GM12873 (cell line): Measurements from ENCODE around the gene UACA.

ENCODE experiments used
- TF ChIP-seq, protein P1 (sequence below): IDR thresholded peaks from 2 replicates; pipeline ENCODE4 v1.5.1; 2012; ENCODE audit warnings: low read depth, mild to moderate bottlenecking, moderate library complexity, low read length, control low read depth; ENCODE audit not compliant: insufficient read depth; ENCODE audit errors: missing control alignments

Gene UACA

DNA sequence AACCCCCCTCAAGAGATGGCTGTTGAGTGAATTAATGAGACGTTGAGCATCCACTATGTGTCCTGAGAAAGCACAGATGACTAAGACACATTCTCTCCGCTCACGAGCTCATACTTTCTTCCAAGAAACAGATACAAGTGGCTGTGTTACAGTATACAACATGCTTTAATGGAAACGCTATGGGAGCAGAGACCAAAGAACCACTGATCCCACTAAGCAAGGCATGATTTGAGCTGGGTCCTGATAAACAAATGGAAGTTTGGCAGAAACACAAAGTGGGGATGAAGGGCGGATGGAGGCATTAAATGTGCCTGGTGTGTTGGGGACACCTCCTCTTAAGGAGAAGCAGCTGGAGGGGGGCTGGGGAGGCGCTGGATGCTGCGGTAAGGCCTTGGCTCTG, 129.4 kb downstream of the UACA start:
- TF ChIP-seq, protein P1, sequence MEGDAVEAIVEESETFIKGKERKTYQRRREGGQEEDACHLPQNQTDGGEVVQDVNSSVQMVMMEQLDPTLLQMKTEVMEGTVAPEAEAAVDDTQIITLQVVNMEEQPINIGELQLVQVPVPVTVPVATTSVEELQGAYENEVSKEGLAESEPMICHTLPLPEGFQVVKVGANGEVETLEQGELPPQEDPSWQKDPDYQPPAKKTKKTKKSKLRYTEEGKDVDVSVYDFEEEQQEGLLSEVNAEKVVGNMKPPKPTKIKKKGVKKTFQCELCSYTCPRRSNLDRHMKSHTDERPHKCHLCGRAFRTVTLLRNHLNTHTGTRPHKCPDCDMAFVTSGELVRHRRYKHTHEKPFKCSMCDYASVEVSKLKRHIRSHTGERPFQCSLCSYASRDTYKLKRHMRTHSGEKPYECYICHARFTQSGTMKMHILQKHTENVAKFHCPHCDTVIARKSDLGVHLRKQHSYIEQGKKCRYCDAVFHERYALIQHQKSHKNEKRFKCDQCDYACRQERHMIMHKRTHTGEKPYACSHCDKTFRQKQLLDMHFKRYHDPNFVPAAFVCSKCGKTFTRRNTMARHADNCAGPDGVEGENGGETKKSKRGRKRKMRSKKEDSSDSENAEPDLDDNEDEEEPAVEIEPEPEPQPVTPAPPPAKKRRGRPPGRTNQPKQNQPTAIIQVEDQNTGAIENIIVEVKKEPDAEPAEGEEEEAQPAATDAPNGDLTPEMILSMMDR, result no peak

DNA sequence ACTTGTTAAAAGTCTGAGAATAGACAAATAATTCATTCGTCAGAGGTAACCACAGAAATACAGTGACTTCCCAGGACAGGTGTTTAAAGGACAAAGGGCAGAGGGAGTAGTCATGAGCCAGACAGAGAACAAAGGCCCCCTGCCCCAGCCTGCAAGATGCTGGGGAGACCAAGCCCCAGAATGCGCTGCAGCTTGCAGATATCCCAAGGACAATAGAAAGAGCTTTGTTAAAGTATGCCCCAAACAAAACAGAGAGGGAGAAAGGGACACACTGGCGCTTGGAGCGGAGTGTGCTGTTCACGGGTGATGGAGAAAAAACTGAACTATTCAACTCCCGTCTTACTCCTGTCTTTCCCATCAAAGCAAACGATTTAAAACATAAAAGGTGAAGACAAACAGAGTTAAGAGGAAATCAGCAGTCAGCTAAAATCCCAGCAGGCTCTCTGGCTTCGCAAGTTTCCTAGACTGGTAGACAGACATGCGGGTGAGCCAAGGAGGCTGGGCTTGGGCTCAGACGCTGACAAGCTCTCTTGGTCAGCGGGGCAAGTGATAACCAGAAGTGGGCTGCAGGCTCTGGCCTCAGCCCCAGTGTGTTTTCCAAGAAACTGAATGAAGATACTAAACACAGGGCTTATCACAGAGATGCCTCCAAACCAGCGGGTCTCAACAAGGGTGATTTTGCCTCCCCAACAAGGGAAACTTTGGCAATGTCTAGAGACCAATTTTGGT, 130.1 kb downstream of the UACA start:
- TF ChIP-seq, protein P1, result no peak

DNA sequence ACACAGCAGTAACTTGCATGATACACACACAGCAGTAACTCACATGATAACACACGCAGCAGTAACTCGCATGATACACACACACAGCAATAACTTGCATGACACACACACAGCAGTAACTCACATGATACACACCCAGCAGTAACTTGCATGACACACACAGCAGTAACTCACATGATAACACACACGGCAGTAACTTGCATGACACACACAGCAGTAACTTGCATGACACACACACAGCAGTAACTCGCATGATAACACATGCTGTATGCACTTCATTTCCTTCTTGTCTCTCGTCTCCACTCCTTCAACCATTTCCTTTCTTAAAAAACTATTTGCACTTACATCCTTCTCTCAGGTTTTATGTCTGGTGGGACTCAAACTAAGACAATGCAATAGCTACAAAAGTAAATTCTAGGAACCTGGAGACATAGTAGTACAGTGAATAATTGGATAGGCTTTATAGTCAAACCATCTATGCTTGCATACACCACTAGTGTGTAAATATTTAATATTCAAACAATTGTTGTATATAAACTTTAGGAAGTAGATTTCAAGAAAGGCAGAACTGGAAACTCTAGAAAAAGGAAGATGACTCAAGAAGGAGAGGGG, 130.8 kb downstream of the UACA start:
- TF ChIP-seq, protein P1, result no peak

DNA sequence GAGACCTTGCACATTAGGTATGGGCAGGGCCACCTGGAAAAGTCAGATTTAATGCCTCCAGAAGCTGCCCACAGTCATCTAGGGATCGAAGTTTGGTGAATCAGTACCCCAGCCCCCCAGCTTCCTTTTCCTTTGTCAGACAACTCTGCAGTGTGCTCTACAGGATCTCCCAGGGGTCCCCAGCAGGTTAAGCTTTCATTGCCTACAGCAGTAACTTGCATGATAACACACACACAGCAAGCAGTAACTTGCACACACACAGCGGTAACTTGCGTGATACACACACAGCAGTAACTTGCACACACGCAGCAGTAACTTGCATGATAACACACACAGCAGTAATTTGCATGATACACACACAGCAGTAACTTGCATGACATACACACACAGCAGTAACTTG, 131.3 kb downstream of the UACA start:
- TF ChIP-seq, protein P1, result no peak

DNA sequence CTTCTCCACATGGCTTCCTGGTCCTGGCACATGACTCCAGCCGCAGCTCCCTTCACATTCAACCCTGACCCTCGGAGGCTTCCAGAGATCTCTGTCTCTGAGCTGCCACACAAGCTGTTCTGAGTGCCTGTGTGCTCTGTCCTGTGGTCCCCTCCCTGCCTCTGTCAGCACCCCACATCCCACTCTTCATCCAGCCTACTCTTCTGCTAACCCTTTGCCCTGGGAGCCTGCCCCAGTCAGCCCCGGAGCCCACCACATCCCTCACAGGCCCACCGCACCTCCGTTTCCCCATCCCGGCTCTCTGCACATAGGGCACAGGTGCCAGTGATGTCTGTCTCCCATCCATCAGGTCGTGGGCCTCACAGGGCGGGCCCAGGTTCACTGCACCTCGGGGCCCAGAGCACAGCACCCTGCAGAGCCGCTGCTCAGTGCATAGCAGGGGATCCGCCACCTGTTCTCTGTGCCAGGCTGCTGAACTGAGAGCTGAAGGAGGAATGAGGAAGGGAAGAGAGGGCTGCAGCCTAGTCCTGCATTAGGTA, 133.6 kb downstream of the UACA start:
- TF ChIP-seq, protein P1, result no peak

DNA sequence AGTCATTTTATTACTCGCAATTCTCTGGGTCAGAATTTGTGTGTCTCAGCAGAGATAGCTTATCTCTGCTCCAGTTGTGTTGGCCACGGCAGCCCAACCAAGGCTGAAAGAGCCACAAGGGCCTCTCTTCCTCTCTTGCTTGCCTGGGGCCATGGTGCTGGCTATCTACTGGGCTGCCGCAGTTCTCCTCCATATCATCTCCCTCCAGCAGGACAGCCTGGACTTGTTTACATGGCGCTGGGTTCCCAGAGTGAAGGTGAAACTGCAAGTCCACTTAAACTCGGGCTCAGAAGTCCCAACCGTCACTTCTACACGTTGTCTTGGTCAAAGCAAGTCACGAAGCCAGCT, 134.8 kb downstream of the UACA start:
- TF ChIP-seq, protein P1, result no peak

DNA sequence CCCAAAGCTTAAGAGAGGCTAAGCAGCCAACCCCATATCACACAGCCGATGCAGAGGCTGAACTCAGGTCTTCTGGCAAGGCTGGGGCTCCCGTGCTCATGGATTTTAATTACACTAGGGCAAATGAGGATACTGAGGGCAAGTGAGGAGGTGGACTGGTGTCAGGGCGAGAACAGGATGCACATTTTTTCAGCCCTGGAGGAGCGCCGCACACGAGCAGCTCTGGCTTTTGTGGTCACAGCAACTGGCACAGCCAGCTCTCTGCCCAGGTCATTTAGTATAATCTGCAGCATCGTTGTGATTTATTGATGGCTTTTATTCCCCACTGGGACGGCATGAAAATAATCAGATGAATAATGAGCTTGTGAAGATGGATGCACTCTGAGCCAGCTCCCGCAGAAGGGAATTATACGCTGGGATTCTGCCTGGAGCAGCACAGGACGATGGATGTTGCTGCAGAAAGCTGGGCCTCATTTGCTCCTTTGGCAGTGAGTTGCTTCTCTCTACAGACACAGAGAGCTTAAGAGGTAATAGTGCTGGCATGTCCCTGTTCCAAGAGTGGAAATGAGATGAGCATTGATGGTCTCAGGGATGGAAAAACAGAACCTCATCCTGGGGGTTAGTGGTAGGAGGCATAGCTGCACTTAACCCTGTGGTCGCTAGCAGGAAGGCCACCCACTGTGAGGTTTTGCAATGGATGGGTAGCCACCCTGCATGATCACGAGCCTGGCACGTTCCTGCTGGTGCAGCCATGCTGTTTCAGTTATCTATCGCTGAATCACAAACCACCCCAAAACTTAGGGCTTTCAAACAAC, 135.4 kb downstream of the UACA start:
- TF ChIP-seq, protein P1, result no peak
